HepG2 (cell line): Measurements from ENCODE around the gene NAPB. TPM values are rescaled to one million over a fixed set of nuclear protein-coding genes. Genes with fewer than 3 reads are reported as not detected.

Source experiments
- PPARG ChIP-seq: conservative IDR thresholded peaks from 2 replicates; pipeline ENCODE4 v1.6.1; 2016; ENCODE audit warnings: missing biosample characterization, missing genetic modification reagents
- RORA ChIP-seq: sonication (generic); formaldehyde crosslinking; IDR thresholded peaks from 2 replicates; pipeline ENCODE4 v1.5.0; 2020; ENCODE audit warnings: mild to moderate bottlenecking, missing genetic modification reagents, moderate library complexity
- SKI ChIP-seq: fragments of 450-650 bp; IDR thresholded peaks from one replicate; pipeline ENCODE4 v1.6.1; 2018; ENCODE audit warnings: mild to moderate bottlenecking; ENCODE audit not compliant: partially characterized antibody
- USF2 ChIP-seq, 2 experiments: sonication (generic) in 1 of 2; formaldehyde crosslinking in 1 of 2; IDR thresholded peaks; 2 replicates each; pipeline versions ENCODE4 v1.5.1 to v1.6.1; 2011 to 2020; ENCODE audit warnings: borderline replicate concordance in 1 of 2, low read depth in 1 of 2, low read length in 1 of 2, mild to moderate bottlenecking in 1 of 2, missing genetic modification reagents in 1 of 2, moderate library complexity in 1 of 2
- ZNF460 ChIP-seq: sonication (generic); formaldehyde crosslinking; IDR thresholded peaks from 2 replicates; pipeline ENCODE4 v1.5.1; 2020; ENCODE audit warnings: missing genetic modification reagents, mild to moderate bottlenecking, borderline replicate concordance
- polyA plus RNA-seq, 8 experiments: library from polyadenylated mRNA; depleted of rRNA in 3 of 8; stranded (reverse) in 7 of 8; unstranded in 1 of 8; fragments of >200 nt; fragmentation: Illumina TruSeq in 4 of 8; extraction: Trizol in 4 of 8; gene quantifications; 2 replicates each; pipeline versions ENCODE4 v1.2.1 to v1.2.3, GENCODE V29; 2011 to 2016; ENCODE audit warnings: low read depth in 4 of 8, missing spikeins in 1 of 8, mixed read lengths in 1 of 8; ENCODE audit not compliant: insufficient read depth in 1 of 8
- total RNA-seq, 5 experiments: library from RNA; depleted of rRNA; stranded (reverse); fragments of >200 nt; fragmentation: Illumina TruSeq; extraction: Trizol; gene quantifications; 2 replicates each; pipeline ENCODE4 v1.2.3, GENCODE V29; 2016; ENCODE audit warnings: low read depth in 1 of 5
- TF ChIP-seq, protein P1 (sequence below): sonication (generic); formaldehyde crosslinking; IDR thresholded peaks from 2 replicates; pipeline ENCODE4 v1.4.0; 2020; ENCODE audit warnings: low read depth, mild to moderate bottlenecking, missing genetic modification reagents
- TF ChIP-seq, protein P2 (sequence below), 2 experiments: fragments of 450-650 bp in 1 of 2; sonication (generic) in 1 of 2; formaldehyde crosslinking in 1 of 2; IDR thresholded peaks; 2 replicates each; pipeline versions ENCODE4 v1.6.1 to v1.8.0; 2016 to 2022; ENCODE audit warnings: antibody characterized with exemption in 1 of 2, mild to moderate bottlenecking in 1 of 2, missing genetic modification reagents in 1 of 2
- TF ChIP-seq, protein P3 (sequence below): sonication (generic); formaldehyde crosslinking; IDR thresholded peaks from 2 replicates; pipeline ENCODE4 v1.5.0; 2020; ENCODE audit warnings: missing genetic modification reagents

The NAPB gene
- total and polyA plus RNA-seq, 2 of the 13 experiments (the other 11 are each of a cell fraction or from before 2014, with no cell fraction given): 15.2 to 16.1 TPM

- TF ChIP-seq USF2 (IDR thresholded peaks at IDR 0.05; ENCODE audit: low read depth, low read length) (no peak), USF2 (CRISPR knock-in tag; IDR thresholded peaks at IDR 0.05; ENCODE audit: borderline replicate concordance) (no peak), PPARG (CRISPR knock-in tag) (no peak), SKI (no peak), ZNF460 (CRISPR knock-in tag) (no peak), RORA (no peak)
- TF ChIP-seq, protein P1, sequence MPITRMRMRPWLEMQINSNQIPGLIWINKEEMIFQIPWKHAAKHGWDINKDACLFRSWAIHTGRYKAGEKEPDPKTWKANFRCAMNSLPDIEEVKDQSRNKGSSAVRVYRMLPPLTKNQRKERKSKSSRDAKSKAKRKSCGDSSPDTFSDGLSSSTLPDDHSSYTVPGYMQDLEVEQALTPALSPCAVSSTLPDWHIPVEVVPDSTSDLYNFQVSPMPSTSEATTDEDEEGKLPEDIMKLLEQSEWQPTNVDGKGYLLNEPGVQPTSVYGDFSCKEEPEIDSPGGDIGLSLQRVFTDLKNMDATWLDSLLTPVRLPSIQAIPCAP (CRISPR knock-in tag): no peak
- TF ChIP-seq, protein P2, sequence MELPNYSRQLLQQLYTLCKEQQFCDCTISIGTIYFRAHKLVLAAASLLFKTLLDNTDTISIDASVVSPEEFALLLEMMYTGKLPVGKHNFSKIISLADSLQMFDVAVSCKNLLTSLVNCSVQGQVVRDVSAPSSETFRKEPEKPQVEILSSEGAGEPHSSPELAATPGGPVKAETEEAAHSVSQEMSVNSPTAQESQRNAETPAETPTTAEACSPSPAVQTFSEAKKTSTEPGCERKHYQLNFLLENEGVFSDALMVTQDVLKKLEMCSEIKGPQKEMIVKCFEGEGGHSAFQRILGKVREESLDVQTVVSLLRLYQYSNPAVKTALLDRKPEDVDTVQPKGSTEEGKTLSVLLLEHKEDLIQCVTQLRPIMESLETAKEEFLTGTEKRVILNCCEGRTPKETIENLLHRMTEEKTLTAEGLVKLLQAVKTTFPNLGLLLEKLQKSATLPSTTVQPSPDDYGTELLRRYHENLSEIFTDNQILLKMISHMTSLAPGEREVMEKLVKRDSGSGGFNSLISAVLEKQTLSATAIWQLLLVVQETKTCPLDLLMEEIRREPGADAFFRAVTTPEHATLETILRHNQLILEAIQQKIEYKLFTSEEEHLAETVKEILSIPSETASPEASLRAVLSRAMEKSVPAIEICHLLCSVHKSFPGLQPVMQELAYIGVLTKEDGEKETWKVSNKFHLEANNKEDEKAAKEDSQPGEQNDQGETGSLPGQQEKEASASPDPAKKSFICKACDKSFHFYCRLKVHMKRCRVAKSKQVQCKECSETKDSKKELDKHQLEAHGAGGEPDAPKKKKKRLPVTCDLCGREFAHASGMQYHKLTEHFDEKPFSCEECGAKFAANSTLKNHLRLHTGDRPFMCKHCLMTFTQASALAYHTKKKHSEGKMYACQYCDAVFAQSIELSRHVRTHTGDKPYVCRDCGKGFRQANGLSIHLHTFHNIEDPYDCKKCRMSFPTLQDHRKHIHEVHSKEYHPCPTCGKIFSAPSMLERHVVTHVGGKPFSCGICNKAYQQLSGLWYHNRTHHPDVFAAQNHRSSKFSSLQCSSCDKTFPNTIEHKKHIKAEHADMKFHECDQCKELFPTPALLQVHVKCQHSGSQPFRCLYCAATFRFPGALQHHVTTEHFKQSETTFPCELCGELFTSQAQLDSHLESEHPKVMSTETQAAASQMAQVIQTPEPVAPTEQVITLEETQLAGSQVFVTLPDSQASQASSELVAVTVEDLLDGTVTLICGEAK (IDR thresholded peaks at IDR 0.05): no peak
- TF ChIP-seq, protein P2 (CRISPR knock-in tag; IDR thresholded peaks at IDR 0.05): no peak
- TF ChIP-seq, protein P3, sequence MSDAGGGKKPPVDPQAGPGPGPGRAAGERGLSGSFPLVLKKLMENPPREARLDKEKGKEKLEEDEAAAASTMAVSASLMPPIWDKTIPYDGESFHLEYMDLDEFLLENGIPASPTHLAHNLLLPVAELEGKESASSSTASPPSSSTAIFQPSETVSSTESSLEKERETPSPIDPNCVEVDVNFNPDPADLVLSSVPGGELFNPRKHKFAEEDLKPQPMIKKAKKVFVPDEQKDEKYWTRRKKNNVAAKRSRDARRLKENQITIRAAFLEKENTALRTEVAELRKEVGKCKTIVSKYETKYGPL (CRISPR knock-in tag): no peak
Observed at GRCh38 chr20:23419995-23420901, 1.0 kb downstream of the NAPB start (continued).
